Effector memory CD8-positive, alpha-beta T cell (primary cell): ENCODE data around the gene CMSS1.

Experiments
- ATAC-seq: fragments of 150-1000 bp; cut with Tn5 transposase; replicated peaks from 2 replicates; pipeline ENCODE4 v1.10.0; 2021; ENCODE audit warnings: mild to moderate bottlenecking, moderate library complexity
- DNase-seq, 3 experiments: peaks; one replicate each; pipeline ENCODE4 v3.0.0; 2021
- H3K27ac Mint-ChIP-seq, 2 donors: one replicate each; pipeline ENCODE4 v1.8.0; 2022; ENCODE audit warnings: mild to moderate bottlenecking in 2 of 2, mixed read lengths in 2 of 2, moderate library complexity in 2 of 2
- H3K27me3 Mint-ChIP-seq, 2 donors: one replicate each; pipeline ENCODE4 v1.8.0; 2022; ENCODE audit warnings: mixed read lengths in 2 of 2
- H3K36me3 Mint-ChIP-seq: one replicate; pipeline ENCODE4 v1.8.0; 2022; ENCODE audit warnings: mild to moderate bottlenecking, moderate library complexity, mixed read lengths; ENCODE audit not compliant: insufficient read depth
- H3K4me1 Mint-ChIP-seq, 2 donors: one replicate each; pipeline ENCODE4 v1.8.0; 2022; ENCODE audit warnings: low read depth in 2 of 2, mixed read lengths in 2 of 2
- H3K4me3 Mint-ChIP-seq, 2 donors: one replicate each; pipeline ENCODE4 v1.8.0; 2022; ENCODE audit warnings: mild to moderate bottlenecking in 2 of 2, mixed read lengths in 2 of 2, moderate library complexity in 2 of 2
- H3K9me3 Mint-ChIP-seq, 2 donors: one replicate each; pipeline ENCODE4 v1.8.0; 2022; ENCODE audit warnings: mixed read lengths in 2 of 2

Gene CMSS1

GRCh38 chr3:99954914-99955644 is 137.4 kb downstream of the CMSS1 start:
- H3K9me3 Mint-ChIP-seq = no peaks in the 10 kb centered on the region
- H3K4me3 Mint-ChIP-seq = no peak overlapping the region
- H3K27me3 Mint-ChIP-seq = no peaks in the 10 kb centered on the region
- H3K36me3 Mint-ChIP-seq = no peaks in the 10 kb centered on the region
- no peak for ATAC-seq
- no peak for DNase-seq
- H3K4me1 Mint-ChIP-seq = no peaks in the 10 kb centered on the region
- H3K27ac Mint-ChIP-seq = no peak overlapping the region

- no peak overlapping the region for H3K4me3 Mint-ChIP-seq
- H3K36me3 Mint-ChIP-seq = no peaks in the 10 kb centered on the region
- no peaks in the 10 kb centered on the region for H3K4me1 Mint-ChIP-seq
- DNase-seq (no peak), ATAC-seq (no peak)
- no peak overlapping the region for H3K27ac Mint-ChIP-seq
- H3K9me3 Mint-ChIP-seq = no peaks in the 10 kb centered on the region
- H3K27me3 Mint-ChIP-seq = no peaks in the 10 kb centered on the region
These were observed 138.3 kb downstream of the CMSS1 start for GRCh38 chr3:99955773-99956562.

- H3K4me1 Mint-ChIP-seq = no peaks in the 10 kb centered on the region
- H3K27ac Mint-ChIP-seq = no peak overlapping the region
- H3K9me3 Mint-ChIP-seq = no peaks in the 10 kb centered on the region
- DNase-seq (no peak), ATAC-seq (no peak)
- no peaks in the 10 kb centered on the region for H3K36me3 Mint-ChIP-seq
- H3K4me3 Mint-ChIP-seq = no peak overlapping the region
- no peaks in the 10 kb centered on the region for H3K27me3 Mint-ChIP-seq
These were observed 139.6 kb downstream of the CMSS1 start for GRCh38 chr3:99957151-99957796.

GRCh38 chr3:99958222-99958912 is 140.7 kb downstream of the CMSS1 start:
- H3K9me3 Mint-ChIP-seq = no peaks in the 10 kb centered on the region
- no peaks in the 10 kb centered on the region for H3K4me1 Mint-ChIP-seq
- no peaks in the 10 kb centered on the region for H3K36me3 Mint-ChIP-seq
- no peak for DNase-seq
- no peak overlapping the region for H3K4me3 Mint-ChIP-seq
- no peak overlapping the region for H3K27ac Mint-ChIP-seq
- ATAC-seq = no peak
- no peaks in the 10 kb centered on the region for H3K27me3 Mint-ChIP-seq

- ATAC-seq = no peak
- no peak overlapping the region for H3K27ac Mint-ChIP-seq
- no peaks in the 10 kb centered on the region for H3K27me3 Mint-ChIP-seq
- H3K4me3 Mint-ChIP-seq = no peak overlapping the region
- no peaks in the 10 kb centered on the region for H3K9me3 Mint-ChIP-seq
- DNase-seq = no peak
- H3K4me1 Mint-ChIP-seq = no peaks in the 10 kb centered on the region
- no peaks in the 10 kb centered on the region for H3K36me3 Mint-ChIP-seq
These were observed 142.6 kb downstream of the CMSS1 start for GRCh38 chr3:99960123-99960878.

- H3K36me3 Mint-ChIP-seq = no peaks in the 10 kb centered on the region
- DNase-seq (no peak), ATAC-seq (no peak)
- no peaks in the 10 kb centered on the region for H3K27me3 Mint-ChIP-seq
- H3K9me3 Mint-ChIP-seq = no peaks in the 10 kb centered on the region
- no peaks in the 10 kb centered on the region for H3K4me1 Mint-ChIP-seq
- H3K4me3 Mint-ChIP-seq = no peak overlapping the region
- no peak overlapping the region for H3K27ac Mint-ChIP-seq
These were observed 143.3 kb downstream of the CMSS1 start for GRCh38 chr3:99960941-99961340.

- no peak for DNase-seq
- Mint-ChIP-seq H3K27me3 (no peaks in the 10 kb centered on the region), H3K36me3 (no peaks in the 10 kb centered on the region), H3K4me3 (no peak overlapping the region), H3K9me3 (no peaks in the 10 kb centered on the region), H3K4me1 (no peaks in the 10 kb centered on the region), H3K27ac (no peak overlapping the region)
- no peak for ATAC-seq
These were observed 144.3 kb downstream of the CMSS1 start for GRCh38 chr3:99961756-99962515.

- no peak for DNase-seq
- no peaks in the 10 kb centered on the region for H3K9me3 Mint-ChIP-seq
These were observed 145.0 kb downstream of the CMSS1 start for GRCh38 chr3:99962703-99963102.

GRCh38 chr3:99965077-99965476 is 147.4 kb downstream of the CMSS1 start:
- Mint-ChIP-seq H3K4me3 (no peak overlapping the region), H3K9me3 (no peaks in the 10 kb centered on the region), H3K27ac (no peak overlapping the region), H3K4me1 (peaks cover 0 to 6% of the 10 kb centered on the region in 2 donors), H3K36me3 (no peaks in the 10 kb centered on the region), H3K27me3 (no peaks in the 10 kb centered on the region)
- DNase-seq (no peak), ATAC-seq (no peak)

More at GRCh38 chr3:99962703-99963102, 145.0 kb downstream of the CMSS1 start:
- no peak overlapping the region for H3K27ac Mint-ChIP-seq
- H3K4me1 Mint-ChIP-seq = no peaks in the 10 kb centered on the region
- no peaks in the 10 kb centered on the region for H3K27me3 Mint-ChIP-seq
- no peaks in the 10 kb centered on the region for H3K36me3 Mint-ChIP-seq
- no peak for ATAC-seq
- H3K4me3 Mint-ChIP-seq = no peak overlapping the region

GRCh38 chr3:99965681-99966408 is 148.2 kb downstream of the CMSS1 start:
- DNase-seq = no peak
- H3K27ac Mint-ChIP-seq = no peak overlapping the region
- no peak for ATAC-seq
- no peak overlapping the region for H3K4me3 Mint-ChIP-seq
- no peaks in the 10 kb centered on the region for H3K36me3 Mint-ChIP-seq
- peaks cover 0 to 6% of the 10 kb centered on the region in 2 donors for H3K4me1 Mint-ChIP-seq
- H3K27me3 Mint-ChIP-seq = no peaks in the 10 kb centered on the region
- no peaks in the 10 kb centered on the region for H3K9me3 Mint-ChIP-seq

GRCh38 chr3:99966662-99967416 is 149.2 kb downstream of the CMSS1 start:
- Mint-ChIP-seq H3K27ac (no peak overlapping the region), H3K4me3 (no peak overlapping the region), H3K9me3 (no peaks in the 10 kb centered on the region), H3K27me3 (no peaks in the 10 kb centered on the region), H3K36me3 (no peaks in the 10 kb centered on the region), H3K4me1 (peaks cover 0 to 6% of the 10 kb centered on the region in 2 donors)
- no peak for ATAC-seq
- no peak for DNase-seq
